K562 (cell line): ENCODE data around the gene ACOT13. TPM values are rescaled to one million over a fixed set of nuclear protein-coding genes. Genes with fewer than 3 reads are reported as not detected.

Experiments used
- LARP7 ChIP-seq: fragments of 450-650 bp; IDR thresholded peaks from 2 replicates; pipeline ENCODE4 v1.6.1; 2016
- NFATC3 ChIP-seq: fragments of 450-650 bp; IDR thresholded peaks from 2 replicates; pipeline ENCODE4 v1.6.1; 2017; ENCODE audit warnings: mild to moderate bottlenecking
- RAD21 ChIP-seq, 2 experiments: fragments of 250-450 bp in 1 of 2; fragments of 450-650 bp in 1 of 2; sonication (Bioruptor Pico) in 1 of 2; formaldehyde crosslinking in 1 of 2; IDR thresholded peaks in 1 of 2; conservative IDR thresholded peaks in 1 of 2; 2 replicates each; pipeline versions ENCODE4 v1.4.0 to v1.8.0; 2020 to 2022; ENCODE audit warnings: mild to moderate bottlenecking in 2 of 2, moderate library complexity in 1 of 2
- polyA plus RNA-seq, 8 experiments: library from polyadenylated mRNA; depleted of rRNA in 4 of 8; stranded (reverse) in 5 of 8; unstranded in 3 of 8; fragments of >200 nt; fragmentation: Nextera tagmentation in 2 of 8; fragmentation: Illumina TruSeq in 1 of 8; extraction: Ambion mirVana in 2 of 8; extraction: Trizol in 1 of 8; gene quantifications; 2 replicates each; pipeline versions ENCODE4 v1.2.1 to v1.2.3, GENCODE V29; 2011 to 2014; ENCODE audit warnings: inconsistent platforms in 1 of 8, missing spikeins in 1 of 8
- total RNA-seq, 7 experiments: library from RNA; depleted of rRNA in 6 of 7; stranded (reverse); fragments of >200 nt in 6 of 7; fragmentation: Illumina TruSeq in 2 of 7; extraction: Trizol in 2 of 7; gene quantifications; 2 replicates each; pipeline versions ENCODE4 v1.2.1 to v1.2.3, GENCODE V29; 2011 to 2021; ENCODE audit warnings: low replicate concordance in 1 of 7
- TF ChIP-seq, protein P1 (sequence below): fragments of 450-650 bp; IDR thresholded peaks from 2 replicates; pipeline ENCODE4 v1.6.1; 2016; ENCODE audit warnings: mild to moderate bottlenecking, moderate library complexity
- TF ChIP-seq, protein P2 (sequence below): fragments of 450-650 bp; IDR thresholded peaks from 2 replicates; pipeline ENCODE4 v1.6.1; 2018; ENCODE audit warnings: mild to moderate bottlenecking, low read depth; ENCODE audit not compliant: partially characterized antibody
- TF ChIP-seq, protein P3 (sequence below), 2 experiments: fragments of 250-450 bp in 1 of 2; fragments of 450-650 bp in 1 of 2; sonication (Bioruptor Pico) in 1 of 2; IDR thresholded peaks; 2 replicates each; pipeline versions ENCODE4 v1.6.1 to v1.8.0; 2016 to 2021; ENCODE audit warnings: mild to moderate bottlenecking in 2 of 2, moderate library complexity in 2 of 2, missing compliant biosample characterization in 1 of 2, missing genetic modification characterization in 1 of 2
- TF ChIP-seq, protein P4 (sequence below): IDR thresholded peaks from 2 replicates; pipeline ENCODE4 v1.6.1; 2012; ENCODE audit warnings: low read depth, low read length, improper control_type of control experiment, borderline replicate concordance

The ACOT13 gene
- total and polyA plus RNA-seq, 9 of the 15 experiments (the other 6 are each of a cell fraction or from before 2014, with no cell fraction given): 14.1 to 129 (median 65.7) TPM

DNA sequence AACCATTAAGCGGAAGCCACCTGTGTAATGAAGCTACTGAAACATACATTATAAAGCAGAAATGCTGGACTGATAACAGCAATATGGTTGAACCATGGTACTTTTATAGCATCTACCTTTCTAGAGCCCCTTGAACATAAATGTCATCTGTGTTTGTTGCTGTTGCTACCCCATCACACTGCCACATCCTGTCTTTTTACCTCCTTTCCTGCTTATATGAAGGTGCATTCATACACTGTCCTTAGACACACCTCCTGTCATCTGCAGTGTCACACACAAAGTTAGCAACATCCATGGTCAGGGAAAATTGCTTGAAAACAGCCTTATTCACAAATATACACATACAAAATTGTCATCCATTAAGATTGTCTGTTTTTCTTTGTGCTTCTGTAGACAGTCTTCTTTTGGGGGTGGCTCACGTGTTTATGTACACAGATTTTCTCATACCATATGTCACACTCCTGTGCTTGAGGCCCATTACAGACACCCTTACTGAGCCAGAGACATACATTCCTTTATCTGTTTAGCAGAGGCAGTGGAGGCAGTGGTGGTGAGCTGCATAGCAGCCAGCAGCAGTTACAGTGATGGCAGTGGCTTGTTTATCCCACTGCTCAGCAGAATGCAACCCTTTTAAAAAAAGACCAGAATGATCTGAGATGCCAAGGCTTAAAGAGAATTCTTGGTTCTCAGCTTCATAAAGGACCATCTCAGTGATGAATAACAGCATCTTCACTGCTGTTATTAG is 26.1 kb downstream of the ACOT13 start (continued):
- TF ChIP-seq, protein P1, sequence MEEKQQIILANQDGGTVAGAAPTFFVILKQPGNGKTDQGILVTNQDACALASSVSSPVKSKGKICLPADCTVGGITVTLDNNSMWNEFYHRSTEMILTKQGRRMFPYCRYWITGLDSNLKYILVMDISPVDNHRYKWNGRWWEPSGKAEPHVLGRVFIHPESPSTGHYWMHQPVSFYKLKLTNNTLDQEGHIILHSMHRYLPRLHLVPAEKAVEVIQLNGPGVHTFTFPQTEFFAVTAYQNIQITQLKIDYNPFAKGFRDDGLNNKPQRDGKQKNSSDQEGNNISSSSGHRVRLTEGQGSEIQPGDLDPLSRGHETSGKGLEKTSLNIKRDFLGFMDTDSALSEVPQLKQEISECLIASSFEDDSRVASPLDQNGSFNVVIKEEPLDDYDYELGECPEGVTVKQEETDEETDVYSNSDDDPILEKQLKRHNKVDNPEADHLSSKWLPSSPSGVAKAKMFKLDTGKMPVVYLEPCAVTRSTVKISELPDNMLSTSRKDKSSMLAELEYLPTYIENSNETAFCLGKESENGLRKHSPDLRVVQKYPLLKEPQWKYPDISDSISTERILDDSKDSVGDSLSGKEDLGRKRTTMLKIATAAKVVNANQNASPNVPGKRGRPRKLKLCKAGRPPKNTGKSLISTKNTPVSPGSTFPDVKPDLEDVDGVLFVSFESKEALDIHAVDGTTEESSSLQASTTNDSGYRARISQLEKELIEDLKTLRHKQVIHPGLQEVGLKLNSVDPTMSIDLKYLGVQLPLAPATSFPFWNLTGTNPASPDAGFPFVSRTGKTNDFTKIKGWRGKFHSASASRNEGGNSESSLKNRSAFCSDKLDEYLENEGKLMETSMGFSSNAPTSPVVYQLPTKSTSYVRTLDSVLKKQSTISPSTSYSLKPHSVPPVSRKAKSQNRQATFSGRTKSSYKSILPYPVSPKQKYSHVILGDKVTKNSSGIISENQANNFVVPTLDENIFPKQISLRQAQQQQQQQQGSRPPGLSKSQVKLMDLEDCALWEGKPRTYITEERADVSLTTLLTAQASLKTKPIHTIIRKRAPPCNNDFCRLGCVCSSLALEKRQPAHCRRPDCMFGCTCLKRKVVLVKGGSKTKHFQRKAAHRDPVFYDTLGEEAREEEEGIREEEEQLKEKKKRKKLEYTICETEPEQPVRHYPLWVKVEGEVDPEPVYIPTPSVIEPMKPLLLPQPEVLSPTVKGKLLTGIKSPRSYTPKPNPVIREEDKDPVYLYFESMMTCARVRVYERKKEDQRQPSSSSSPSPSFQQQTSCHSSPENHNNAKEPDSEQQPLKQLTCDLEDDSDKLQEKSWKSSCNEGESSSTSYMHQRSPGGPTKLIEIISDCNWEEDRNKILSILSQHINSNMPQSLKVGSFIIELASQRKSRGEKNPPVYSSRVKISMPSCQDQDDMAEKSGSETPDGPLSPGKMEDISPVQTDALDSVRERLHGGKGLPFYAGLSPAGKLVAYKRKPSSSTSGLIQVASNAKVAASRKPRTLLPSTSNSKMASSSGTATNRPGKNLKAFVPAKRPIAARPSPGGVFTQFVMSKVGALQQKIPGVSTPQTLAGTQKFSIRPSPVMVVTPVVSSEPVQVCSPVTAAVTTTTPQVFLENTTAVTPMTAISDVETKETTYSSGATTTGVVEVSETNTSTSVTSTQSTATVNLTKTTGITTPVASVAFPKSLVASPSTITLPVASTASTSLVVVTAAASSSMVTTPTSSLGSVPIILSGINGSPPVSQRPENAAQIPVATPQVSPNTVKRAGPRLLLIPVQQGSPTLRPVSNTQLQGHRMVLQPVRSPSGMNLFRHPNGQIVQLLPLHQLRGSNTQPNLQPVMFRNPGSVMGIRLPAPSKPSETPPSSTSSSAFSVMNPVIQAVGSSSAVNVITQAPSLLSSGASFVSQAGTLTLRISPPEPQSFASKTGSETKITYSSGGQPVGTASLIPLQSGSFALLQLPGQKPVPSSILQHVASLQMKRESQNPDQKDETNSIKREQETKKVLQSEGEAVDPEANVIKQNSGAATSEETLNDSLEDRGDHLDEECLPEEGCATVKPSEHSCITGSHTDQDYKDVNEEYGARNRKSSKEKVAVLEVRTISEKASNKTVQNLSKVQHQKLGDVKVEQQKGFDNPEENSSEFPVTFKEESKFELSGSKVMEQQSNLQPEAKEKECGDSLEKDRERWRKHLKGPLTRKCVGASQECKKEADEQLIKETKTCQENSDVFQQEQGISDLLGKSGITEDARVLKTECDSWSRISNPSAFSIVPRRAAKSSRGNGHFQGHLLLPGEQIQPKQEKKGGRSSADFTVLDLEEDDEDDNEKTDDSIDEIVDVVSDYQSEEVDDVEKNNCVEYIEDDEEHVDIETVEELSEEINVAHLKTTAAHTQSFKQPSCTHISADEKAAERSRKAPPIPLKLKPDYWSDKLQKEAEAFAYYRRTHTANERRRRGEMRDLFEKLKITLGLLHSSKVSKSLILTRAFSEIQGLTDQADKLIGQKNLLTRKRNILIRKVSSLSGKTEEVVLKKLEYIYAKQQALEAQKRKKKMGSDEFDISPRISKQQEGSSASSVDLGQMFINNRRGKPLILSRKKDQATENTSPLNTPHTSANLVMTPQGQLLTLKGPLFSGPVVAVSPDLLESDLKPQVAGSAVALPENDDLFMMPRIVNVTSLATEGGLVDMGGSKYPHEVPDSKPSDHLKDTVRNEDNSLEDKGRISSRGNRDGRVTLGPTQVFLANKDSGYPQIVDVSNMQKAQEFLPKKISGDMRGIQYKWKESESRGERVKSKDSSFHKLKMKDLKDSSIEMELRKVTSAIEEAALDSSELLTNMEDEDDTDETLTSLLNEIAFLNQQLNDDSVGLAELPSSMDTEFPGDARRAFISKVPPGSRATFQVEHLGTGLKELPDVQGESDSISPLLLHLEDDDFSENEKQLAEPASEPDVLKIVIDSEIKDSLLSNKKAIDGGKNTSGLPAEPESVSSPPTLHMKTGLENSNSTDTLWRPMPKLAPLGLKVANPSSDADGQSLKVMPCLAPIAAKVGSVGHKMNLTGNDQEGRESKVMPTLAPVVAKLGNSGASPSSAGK: no peak
- TF ChIP-seq RAD21 (CRISPR knock-in tag; conservative IDR thresholded peaks at IDR 0.05 in 1 of 2, IDR thresholded peaks at IDR 0.05 in 1 of 2) (no peak), LARP7 (no peak), NFATC3 (no peak)
- TF ChIP-seq, protein P2, sequence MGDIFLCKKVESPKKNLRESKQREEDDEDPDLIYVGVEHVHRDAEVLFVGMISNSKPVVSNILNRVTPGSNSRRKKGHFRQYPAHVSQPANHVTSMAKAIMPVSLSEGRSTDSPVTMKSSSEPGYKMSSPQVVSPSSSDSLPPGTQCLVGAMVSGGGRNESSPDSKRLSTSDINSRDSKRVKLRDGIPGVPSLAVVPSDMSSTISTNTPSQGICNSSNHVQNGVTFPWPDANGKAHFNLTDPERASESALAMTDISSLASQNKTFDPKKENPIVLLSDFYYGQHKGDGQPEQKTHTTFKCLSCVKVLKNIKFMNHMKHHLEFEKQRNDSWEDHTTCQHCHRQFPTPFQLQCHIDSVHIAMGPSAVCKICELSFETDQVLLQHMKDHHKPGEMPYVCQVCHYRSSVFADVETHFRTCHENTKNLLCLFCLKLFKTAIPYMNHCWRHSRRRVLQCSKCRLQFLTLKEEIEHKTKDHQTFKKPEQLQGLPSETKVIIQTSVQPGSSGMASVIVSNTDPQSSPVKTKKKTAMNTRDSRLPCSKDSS: no peak
- TF ChIP-seq, protein P3, sequence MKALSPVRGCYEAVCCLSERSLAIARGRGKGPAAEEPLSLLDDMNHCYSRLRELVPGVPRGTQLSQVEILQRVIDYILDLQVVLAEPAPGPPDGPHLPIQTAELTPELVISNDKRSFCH (CRISPR knock-in tag; IDR thresholded peaks at IDR 0.05): no peak
- TF ChIP-seq, protein P3 (tag; IDR thresholded peaks at IDR 0.05): no peak
- TF ChIP-seq, protein P4, sequence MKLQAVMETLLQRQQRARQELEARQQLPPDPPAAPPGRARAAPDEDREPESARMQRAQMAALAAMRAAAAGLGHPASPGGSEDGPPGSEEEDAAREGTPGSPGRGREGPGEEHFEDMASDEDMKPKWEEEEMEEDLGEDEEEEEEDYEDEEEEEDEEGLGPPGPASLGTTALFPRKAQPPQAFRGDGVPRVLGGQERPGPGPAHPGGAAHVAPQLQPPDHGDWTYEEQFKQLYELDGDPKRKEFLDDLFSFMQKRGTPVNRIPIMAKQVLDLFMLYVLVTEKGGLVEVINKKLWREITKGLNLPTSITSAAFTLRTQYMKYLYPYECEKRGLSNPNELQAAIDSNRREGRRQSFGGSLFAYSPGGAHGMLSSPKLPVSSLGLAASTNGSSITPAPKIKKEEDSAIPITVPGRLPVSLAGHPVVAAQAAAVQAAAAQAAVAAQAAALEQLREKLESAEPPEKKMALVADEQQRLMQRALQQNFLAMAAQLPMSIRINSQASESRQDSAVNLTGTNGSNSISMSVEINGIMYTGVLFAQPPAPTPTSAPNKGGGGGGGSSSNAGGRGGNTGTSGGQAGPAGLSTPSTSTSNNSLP: no peak
